Glutamatergic neuron (in vitro differentiated cells): Measurements from ENCODE around the gene DGKG. TPM values are rescaled to one million over a fixed set of nuclear protein-coding genes. Genes with fewer than 3 reads are reported as not detected.

Source experiments
- DNase-seq: peaks from one replicate; pipeline ENCODE4 v3.0.0; 2022
- H3K27ac Mint-ChIP-seq: one replicate; pipeline ENCODE4 v1.8.0; 2020; ENCODE audit warnings: mild to moderate bottlenecking, mixed read lengths, inconsistent platforms; ENCODE audit not compliant: unreplicated experiment
- H3K27me3 Mint-ChIP-seq: one replicate; pipeline ENCODE4 v1.8.0; 2020; ENCODE audit warnings: mild to moderate bottlenecking, moderate library complexity, mixed read lengths, inconsistent platforms; ENCODE audit not compliant: unreplicated experiment
- H3K36me3 Mint-ChIP-seq: one replicate; pipeline ENCODE4 v1.8.0; 2020; ENCODE audit warnings: mild to moderate bottlenecking, mixed read lengths, inconsistent platforms; ENCODE audit not compliant: unreplicated experiment
- H3K4me1 Mint-ChIP-seq: one replicate; pipeline ENCODE4 v1.8.0; 2020; ENCODE audit warnings: mild to moderate bottlenecking, low read depth, mixed read lengths, inconsistent platforms; ENCODE audit not compliant: unreplicated experiment
- H3K4me3 Mint-ChIP-seq: one replicate; pipeline ENCODE4 v1.8.0; 2020; ENCODE audit warnings: mild to moderate bottlenecking, mixed read lengths, inconsistent platforms; ENCODE audit not compliant: unreplicated experiment
- H3K9me3 Mint-ChIP-seq: one replicate; pipeline ENCODE4 v1.8.0; 2020; ENCODE audit warnings: mild to moderate bottlenecking, moderate library complexity, mixed read lengths, inconsistent platforms; ENCODE audit not compliant: unreplicated experiment
- CTCF ChIP-seq: fragments of 200-600 bp; sonication (generic); IDR thresholded peaks from one replicate; pipeline ENCODE4 v1.5.0; 2021; ENCODE audit not compliant: partially characterized antibody, unreplicated experiment
- total RNA-seq: library from RNA; stranded (reverse); fragmentation: NEBNext Ultra II Directional; extraction: Animal tissue kit (Norgen Biotek cat#: 25700); gene quantifications from one replicate; pipeline ENCODE4 v1.2.1, GENCODE V29; 2021; ENCODE audit not compliant: unreplicated experiment

Gene DGKG
- total RNA-seq, 1 donor from 2014 or later, result 24.1 TPM

DNA sequence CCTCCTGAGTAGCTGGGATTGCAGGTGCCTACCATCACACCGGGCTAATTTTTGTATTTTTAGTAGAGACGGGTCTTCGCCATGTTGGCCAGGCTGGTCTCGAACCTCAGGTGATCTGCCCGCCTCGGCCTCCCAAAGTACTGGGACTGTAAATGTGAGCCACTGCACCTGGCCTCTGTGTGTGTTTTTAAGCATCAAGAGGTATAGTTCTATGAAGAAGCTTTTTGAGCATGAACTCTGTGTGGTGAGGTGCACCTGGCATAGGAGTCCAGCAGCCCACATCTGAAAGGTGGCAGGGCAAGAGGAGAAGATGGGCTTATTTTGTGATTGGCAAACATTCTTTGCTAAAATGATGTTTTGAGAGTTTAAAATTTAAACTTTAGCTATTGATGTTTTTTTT lies 118.0 kb downstream of the DGKG start:
- no peak for DNase-seq
- Mint-ChIP-seq H3K4me3 (no peak overlapping the region), H3K27me3 (peaks cover 1% of the 10 kb centered on the region), H3K9me3 (no peaks in the 10 kb centered on the region), H3K27ac (no peak overlapping the region), H3K36me3 (no peaks in the 10 kb centered on the region), H3K4me1 (peaks cover 13% of the 10 kb centered on the region)
- TF ChIP-seq CTCF, result no peak

- H3K27ac Mint-ChIP-seq, result no peak overlapping the region
- no peak for TF ChIP-seq CTCF
- H3K4me3 Mint-ChIP-seq, result no peak overlapping the region
- peaks cover 1% of the 10 kb centered on the region for H3K27me3 Mint-ChIP-seq
- no peaks in the 10 kb centered on the region for H3K36me3 Mint-ChIP-seq
- no peaks in the 10 kb centered on the region for H3K9me3 Mint-ChIP-seq
- peaks cover 15% of the 10 kb centered on the region for H3K4me1 Mint-ChIP-seq
- peak; percentile 47 for DNase-seq
Measured at GRCh38 chr3:186241910-186242821, 119.9 kb downstream of the DGKG start.

DNA sequence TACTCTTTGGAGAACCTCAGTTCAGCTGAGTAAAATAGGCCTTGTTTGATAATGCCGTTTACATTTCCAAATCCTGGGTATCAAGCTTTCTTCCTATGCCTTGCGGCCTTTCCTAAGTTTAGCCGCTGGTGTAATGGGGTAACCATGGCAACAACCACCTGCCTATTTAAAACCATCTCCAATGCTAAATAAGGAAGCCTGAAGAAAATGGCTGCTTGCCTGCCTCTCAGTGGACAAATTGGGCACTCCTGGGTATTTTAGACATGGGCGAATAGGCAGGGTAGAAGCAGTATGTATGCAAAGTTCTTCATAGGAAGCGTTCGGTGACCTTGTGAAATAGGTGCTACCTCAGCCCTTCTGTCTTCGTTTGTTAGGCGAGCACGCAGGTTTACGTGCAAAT lies 122.7 kb downstream of the DGKG start:
- TF ChIP-seq CTCF, result no peak
- Mint-ChIP-seq H3K9me3 (no peaks in the 10 kb centered on the region), H3K4me3 (no peak overlapping the region), H3K27me3 (peaks cover 1% of the 10 kb centered on the region), H3K27ac (no peak overlapping the region), H3K36me3 (no peaks in the 10 kb centered on the region), H3K4me1 (peaks cover 15% of the 10 kb centered on the region)
- no peak for DNase-seq

GRCh38 chr3:186237915-186238314 lies 124.1 kb downstream of the DGKG start:
- H3K27me3 Mint-ChIP-seq, result peaks cover 1% of the 10 kb centered on the region
- no peak overlapping the region for H3K27ac Mint-ChIP-seq
- no peak for TF ChIP-seq CTCF
- no peak overlapping the region for H3K4me3 Mint-ChIP-seq
- no peak for DNase-seq
- H3K36me3 Mint-ChIP-seq, result peaks cover 2% of the 10 kb centered on the region
- peaks cover 15% of the 10 kb centered on the region for H3K4me1 Mint-ChIP-seq
- no peaks in the 10 kb centered on the region for H3K9me3 Mint-ChIP-seq

DNA sequence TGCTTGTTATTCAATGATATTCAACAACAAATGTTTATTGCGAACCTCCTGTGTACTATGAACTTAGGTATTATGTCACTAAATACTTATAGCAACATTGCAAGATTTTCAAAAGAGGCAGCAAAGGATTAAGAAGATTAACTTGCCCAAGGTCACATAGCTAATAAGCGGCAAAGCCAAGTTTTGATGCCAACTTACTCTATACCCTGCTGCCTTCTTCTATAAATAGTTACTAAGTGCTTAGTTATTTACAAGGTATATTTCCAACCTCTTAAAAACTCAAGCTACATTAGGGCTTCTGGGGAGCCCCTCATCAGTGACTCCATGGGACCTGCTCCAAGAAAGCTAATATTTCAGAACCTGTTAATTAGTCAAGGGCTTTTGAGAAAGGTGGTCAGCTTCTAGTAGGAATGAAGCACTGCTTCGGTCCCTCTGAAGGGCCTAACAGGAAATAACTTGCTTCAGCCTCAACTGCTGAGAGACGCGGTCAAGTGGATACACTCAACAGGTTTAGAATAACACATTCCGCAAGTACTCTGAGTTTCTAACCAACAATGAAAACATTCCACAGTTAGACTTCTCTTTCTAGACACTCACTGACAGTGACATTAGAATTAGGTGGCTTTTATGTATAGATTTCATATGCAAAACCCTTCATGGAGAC lies 125.5 kb downstream of the DGKG start:
- TF ChIP-seq CTCF, result no peak
- H3K9me3 Mint-ChIP-seq, result no peaks in the 10 kb centered on the region
- H3K27me3 Mint-ChIP-seq, result peaks cover 1% of the 10 kb centered on the region
- peaks cover 15% of the 10 kb centered on the region for H3K4me1 Mint-ChIP-seq
- DNase-seq, result no peak
- H3K4me3 Mint-ChIP-seq, result no peak overlapping the region
- peaks cover 4% of the 10 kb centered on the region for H3K36me3 Mint-ChIP-seq
- no peak overlapping the region for H3K27ac Mint-ChIP-seq
